Sigmoid colon (tissue), 7 donors: ENCODE measurements around the gene LRCH1. TPM values are rescaled to one million over a fixed set of nuclear protein-coding genes. Genes with fewer than 3 reads are reported as not detected.

Source experiments
- DNase-seq: peaks from one replicate; pipeline ENCODE4 v3.0.0-alpha.2; 2019
- H3K27ac ChIP-seq, 4 donors: fragments of 200-600 bp; sonication (generic); one replicate each; pipeline ENCODE4 v1.5.1; 2016 to 2019; ENCODE audit warnings: mild to moderate bottlenecking in 1 of 4
- H3K27me3 ChIP-seq, 3 donors: fragments of 200-600 bp; sonication (generic); one replicate each; pipeline ENCODE4 v1.5.1; 2019; ENCODE audit warnings: mild to moderate bottlenecking in 1 of 3
- H3K36me3 ChIP-seq, 4 donors: fragments of 200-600 bp; sonication (generic); one replicate each; pipeline ENCODE4 v1.5.1; 2016 to 2019
- H3K4me1 ChIP-seq, 4 donors: fragments of 200-600 bp; sonication (generic); one replicate each; pipeline ENCODE4 v1.5.1; 2017 to 2019
- H3K4me3 ChIP-seq, 4 donors: fragments of 200-600 bp; sonication (generic); one replicate each; pipeline ENCODE4 v1.5.1; 2017 to 2019; ENCODE audit warnings: mild to moderate bottlenecking in 2 of 4, moderate library complexity in 1 of 4
- H3K9me3 ChIP-seq, 4 donors: fragments of 200-600 bp in 3 of 4; sonication (generic) in 3 of 4; one replicate each; pipeline versions ENCODE4 v1.5.1 to v1.6.1; 2013 to 2019
- EP300 ChIP-seq, 4 donors: sonication (generic); formaldehyde crosslinking; IDR thresholded peaks; one replicate each; pipeline ENCODE4 v1.6.1; 2017; ENCODE audit warnings: antibody characterized with exemption in 4 of 4
- POLR2A ChIP-seq, 2 donors: fragments of 450-650 bp; IDR thresholded peaks; one replicate each; pipeline ENCODE4 v1.6.1; 2016; ENCODE audit warnings: antibody characterized with exemption in 2 of 2, mild to moderate bottlenecking in 2 of 2, moderate library complexity in 2 of 2
- POLR2AphosphoS5 ChIP-seq, 4 donors: sonication (generic); formaldehyde crosslinking; IDR thresholded peaks; one replicate each; pipeline ENCODE4 v1.6.1; 2017; ENCODE audit warnings: antibody characterized with exemption in 4 of 4
- WGBS, 2 donors: extraction: QIAGEN DNeasy Blood & Tissue Kit; methylation state at CpG; one replicate each; pipeline ENCODE4 v1.1.7; 2013; 5-methylcytosine and 5-hydroxymethylcytosine counted together
- intact Hi-C: fragments of 100-400 bp; cut with DNase I; formaldehyde crosslinking; loops from one replicate; pipeline ENCODE4 v1.15.1; 2023
- polyA plus RNA-seq, 3 donors: library from polyadenylated mRNA; stranded (reverse); fragments of 200-250 nt; gene quantifications; one replicate each; pipeline ENCODE4 v1.2.3, GENCODE V29; 2013
- total RNA-seq, 4 donors: library from RNA; depleted of rRNA; stranded (reverse); fragments of >200 nt; gene quantifications; one replicate each; pipeline ENCODE4 v1.1.0, GENCODE V29; 2016
- TF ChIP-seq, protein P1 (sequence below), 4 experiments: fragments of 450-650 bp in 3 of 4; fragments of 200-600 bp in 1 of 4; IDR thresholded peaks; one replicate each; pipeline ENCODE4 v1.5.1; 2016 to 2019; ENCODE audit warnings: antibody characterized with exemption in 4 of 4, mild to moderate bottlenecking in 3 of 4, moderate library complexity in 2 of 4
- donor health status: healthy with polysubstance abuse.
- donor health status: Bipolar disorder and iron deficiency.
- donor health status: healthy.

LRCH1 gene
- total and polyA plus RNA-seq, 7 donors, result 4.2 to 54.0 (median 32.4) TPM

DNA sequence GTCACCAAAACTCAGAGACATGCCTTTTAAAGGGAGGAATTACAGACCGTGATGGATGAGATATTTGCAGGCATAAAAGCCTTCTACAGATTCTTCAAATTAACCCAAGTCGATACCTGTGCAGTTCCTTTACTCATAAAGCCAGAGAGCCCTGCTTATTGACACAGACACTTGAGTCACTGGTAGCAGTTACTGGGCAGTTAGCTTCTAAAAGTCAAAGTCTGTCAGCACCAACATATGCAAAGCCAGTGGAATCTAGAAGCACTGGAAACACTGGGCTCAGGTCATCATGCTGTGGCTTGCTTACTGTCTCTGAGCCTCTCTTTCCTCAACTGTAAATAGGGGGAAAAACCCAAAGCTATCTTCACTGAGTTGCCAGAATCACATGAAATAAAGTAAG lies 25.7 kb upstream of the LRCH1 start:
- intact Hi-C loops, result no loop called here
- no peak for DNase-seq

DNA sequence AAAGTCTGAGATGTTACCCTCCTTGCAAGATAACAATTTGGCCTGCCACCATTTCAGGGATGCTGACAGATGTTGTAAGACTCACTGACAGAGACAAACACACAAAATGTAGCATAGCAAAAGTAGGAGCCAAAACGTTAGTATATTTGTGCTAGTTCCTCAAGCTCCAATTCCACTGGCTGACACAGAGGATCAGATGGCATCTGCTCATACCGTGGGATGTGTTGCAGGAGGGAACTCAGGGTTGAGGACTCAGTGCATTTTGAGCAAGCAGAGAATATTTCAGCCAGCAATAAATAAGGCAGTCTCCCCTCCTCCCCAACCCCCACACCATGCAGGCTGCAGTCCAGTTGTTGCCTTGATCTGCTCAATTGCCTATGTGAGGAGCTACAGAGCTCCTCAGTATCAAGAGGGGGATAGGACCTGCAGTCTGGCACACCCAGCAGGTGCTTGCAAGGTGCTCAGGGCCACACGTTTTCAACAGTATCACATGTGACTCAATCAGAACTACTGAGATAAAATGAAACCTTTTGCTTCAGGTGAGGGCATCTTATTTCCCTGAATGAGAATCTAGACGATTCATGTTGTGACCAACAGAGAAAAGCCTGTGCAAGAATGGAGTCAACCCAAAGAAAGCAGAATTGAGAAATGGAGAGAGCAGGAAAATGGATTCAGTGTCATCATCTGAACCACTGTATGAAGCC lies 23.6 kb upstream of the LRCH1 start:
- H3K4me3 ChIP-seq, result no peak overlapping the region
- TF ChIP-seq POLR2AphosphoS5 (IDR thresholded peaks at IDR 0.05), result no peak
- TF ChIP-seq, protein P1, sequence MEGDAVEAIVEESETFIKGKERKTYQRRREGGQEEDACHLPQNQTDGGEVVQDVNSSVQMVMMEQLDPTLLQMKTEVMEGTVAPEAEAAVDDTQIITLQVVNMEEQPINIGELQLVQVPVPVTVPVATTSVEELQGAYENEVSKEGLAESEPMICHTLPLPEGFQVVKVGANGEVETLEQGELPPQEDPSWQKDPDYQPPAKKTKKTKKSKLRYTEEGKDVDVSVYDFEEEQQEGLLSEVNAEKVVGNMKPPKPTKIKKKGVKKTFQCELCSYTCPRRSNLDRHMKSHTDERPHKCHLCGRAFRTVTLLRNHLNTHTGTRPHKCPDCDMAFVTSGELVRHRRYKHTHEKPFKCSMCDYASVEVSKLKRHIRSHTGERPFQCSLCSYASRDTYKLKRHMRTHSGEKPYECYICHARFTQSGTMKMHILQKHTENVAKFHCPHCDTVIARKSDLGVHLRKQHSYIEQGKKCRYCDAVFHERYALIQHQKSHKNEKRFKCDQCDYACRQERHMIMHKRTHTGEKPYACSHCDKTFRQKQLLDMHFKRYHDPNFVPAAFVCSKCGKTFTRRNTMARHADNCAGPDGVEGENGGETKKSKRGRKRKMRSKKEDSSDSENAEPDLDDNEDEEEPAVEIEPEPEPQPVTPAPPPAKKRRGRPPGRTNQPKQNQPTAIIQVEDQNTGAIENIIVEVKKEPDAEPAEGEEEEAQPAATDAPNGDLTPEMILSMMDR (IDR thresholded peaks at IDR 0.05), result no peak
- TF ChIP-seq EP300 (IDR thresholded peaks at IDR 0.05), result no peak
- no peak for TF ChIP-seq POLR2A (IDR thresholded peaks at IDR 0.05)
- H3K27me3 ChIP-seq, result no peaks in the 10 kb centered on the region
- 64 to 72% methylated on average over 4 of the region's 4 CpGs for WGBS, 2 donors
- intact Hi-C loops, result no loop called here
- DNase-seq, result no peak
- no peaks in the 10 kb centered on the region for H3K36me3 ChIP-seq
- H3K27ac ChIP-seq, result no peak overlapping the region
- peaks cover 0 to 19% (median 18%) of the 10 kb centered on the region in 4 donors for H3K4me1 ChIP-seq
- no peaks in the 10 kb centered on the region for H3K9me3 ChIP-seq

More for the DNA sequence above, 25.7 kb upstream of the LRCH1 start:
- H3K4me3 ChIP-seq, result no peak overlapping the region
- H3K27me3 ChIP-seq, result no peaks in the 10 kb centered on the region
- no peak for TF ChIP-seq EP300 (IDR thresholded peaks at IDR 0.05)
- TF ChIP-seq POLR2A (IDR thresholded peaks at IDR 0.05), result no peak
- TF ChIP-seq, protein P1 (IDR thresholded peaks at IDR 0.05), result no peak
- TF ChIP-seq POLR2AphosphoS5 (IDR thresholded peaks at IDR 0.05), result no peak
- no peaks in the 10 kb centered on the region for H3K9me3 ChIP-seq
- H3K4me1 ChIP-seq, result peaks cover 0 to 19% (median 18%) of the 10 kb centered on the region in 4 donors
- H3K36me3 ChIP-seq, result no peaks in the 10 kb centered on the region
- H3K27ac ChIP-seq, result no peak overlapping the region
- 57 to 70% methylated on average over 2 of the region's 2 CpGs for WGBS, 2 donors

DNA sequence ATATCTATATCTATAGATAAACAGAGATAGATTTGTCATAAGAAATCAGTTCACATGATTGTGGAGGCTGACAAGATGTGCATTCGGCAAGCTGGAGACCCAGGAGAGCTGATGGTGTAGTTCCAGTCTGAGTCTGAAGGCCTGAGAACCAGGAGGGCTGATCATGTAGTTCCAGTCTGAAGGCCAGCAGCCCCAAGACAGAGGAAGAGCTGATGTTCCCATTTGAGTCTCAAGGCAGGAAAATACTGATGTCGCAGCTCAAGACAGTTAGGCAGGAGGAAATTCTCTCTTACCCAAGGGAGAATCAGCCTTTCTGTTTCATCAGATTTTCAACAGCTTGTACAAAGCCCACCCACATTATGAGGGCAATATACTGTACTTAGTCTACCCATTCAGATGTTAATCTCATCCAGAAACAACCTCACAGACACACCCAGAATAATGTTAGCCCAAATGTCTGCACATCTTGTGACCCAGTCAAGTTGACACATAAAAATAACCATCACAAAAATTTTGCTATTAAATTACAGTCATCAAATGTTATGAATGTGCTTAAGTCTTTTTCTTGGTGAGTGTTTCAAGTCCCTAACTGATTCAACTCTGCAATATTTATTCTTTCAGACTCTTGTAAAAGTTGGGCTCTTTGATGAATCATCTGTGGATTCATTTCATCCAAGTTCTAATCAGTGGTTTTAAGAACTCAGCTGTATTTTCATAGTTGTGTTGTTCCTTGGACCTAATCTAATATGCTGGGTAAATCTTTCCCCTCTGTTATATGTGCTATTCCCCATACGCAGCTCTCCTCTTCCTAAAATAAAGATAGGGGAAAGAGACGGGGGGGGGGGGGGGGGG lies 22.7 kb upstream of the LRCH1 start:
- 72 to 74% methylated on average over 3 to 4 of the region's 4 CpGs for WGBS, 2 donors
- peak overlapping the region in 1 of 4 donors; percentile 4 for H3K27ac ChIP-seq
- intact Hi-C loops, result no loop called here

DNA sequence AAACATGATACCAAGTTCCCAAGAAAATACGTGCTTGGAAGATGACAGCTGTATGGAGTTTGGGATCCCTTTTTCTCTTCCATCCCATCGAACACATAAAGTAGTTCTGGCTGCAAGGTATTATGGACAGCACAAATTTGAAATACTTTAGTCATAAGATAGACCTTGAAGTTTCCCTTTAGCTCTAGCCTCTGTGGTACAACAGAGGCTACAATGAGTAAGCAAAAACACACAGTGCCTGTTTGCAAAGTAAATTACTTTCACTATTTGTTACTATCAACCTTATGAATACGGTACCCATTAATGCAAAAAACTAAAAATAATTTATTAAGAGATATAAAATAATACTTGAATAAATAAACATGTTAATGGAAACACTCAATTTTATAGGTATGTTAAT lies 21.0 kb upstream of the LRCH1 start:
- H3K9me3 ChIP-seq, result no peaks in the 10 kb centered on the region
- TF ChIP-seq POLR2A (IDR thresholded peaks at IDR 0.05), result no peak
- TF ChIP-seq, protein P1 (IDR thresholded peaks at IDR 0.05), result no peak
- no peak for TF ChIP-seq EP300 (IDR thresholded peaks at IDR 0.05)
- TF ChIP-seq POLR2AphosphoS5 (IDR thresholded peaks at IDR 0.05), result no peak
- H3K4me1 ChIP-seq, result peaks cover 0 to 19% (median 18%) of the 10 kb centered on the region in 4 donors
- no peak overlapping the region for H3K4me3 ChIP-seq
- H3K27ac ChIP-seq, result no peak overlapping the region
- WGBS, 2 donors, result 72 to 82% methylated on average over 3 of the region's 3 CpGs
- H3K36me3 ChIP-seq, result no peaks in the 10 kb centered on the region
- no peaks in the 10 kb centered on the region for H3K27me3 ChIP-seq
- intact Hi-C loops, result no loop called here
- DNase-seq, result no peak

More for the DNA sequence above, 22.7 kb upstream of the LRCH1 start:
- Histone ChIP-seq H3K4me1 (peaks cover 0 to 19% (median 18%) of the 10 kb centered on the region in 4 donors), H3K9me3 (no peaks in the 10 kb centered on the region), H3K4me3 (no peak overlapping the region), H3K27me3 (no peaks in the 10 kb centered on the region), H3K36me3 (no peaks in the 10 kb centered on the region)
- no peak for DNase-seq
- no peak for TF ChIP-seq EP300 (IDR thresholded peaks at IDR 0.05)

DNA sequence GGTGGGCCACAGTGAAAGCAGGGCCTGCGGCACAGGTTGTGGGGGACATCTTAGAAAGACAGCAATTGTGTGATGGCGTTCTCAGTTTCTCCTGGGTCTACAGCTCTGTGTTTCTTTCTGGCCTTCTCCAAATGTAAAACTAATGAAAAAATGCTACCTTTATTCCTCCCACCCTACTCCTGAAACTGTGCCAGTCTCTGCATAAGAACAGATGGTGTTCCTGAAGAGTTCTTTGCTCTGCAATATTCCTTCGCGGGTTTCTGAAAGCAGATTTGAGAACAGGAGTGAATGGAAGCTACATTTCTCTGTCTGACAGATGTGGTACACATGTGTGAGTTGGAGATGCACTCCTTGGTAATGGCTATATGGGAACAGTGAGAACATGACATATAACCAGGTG lies 18.0 kb upstream of the LRCH1 start:
- no peak for TF ChIP-seq POLR2AphosphoS5 (IDR thresholded peaks at IDR 0.05)
- TF ChIP-seq, protein P1 (IDR thresholded peaks at IDR 0.05), result no peak
- TF ChIP-seq POLR2A (IDR thresholded peaks at IDR 0.05), result no peak
- no peak for TF ChIP-seq EP300 (IDR thresholded peaks at IDR 0.05)
- Histone ChIP-seq H3K36me3 (no peaks in the 10 kb centered on the region), H3K4me1 (peaks cover 0 to 19% (median 17%) of the 10 kb centered on the region in 4 donors), H3K4me3 (no peak overlapping the region), H3K27me3 (no peaks in the 10 kb centered on the region), H3K9me3 (no peaks in the 10 kb centered on the region), H3K27ac (no peak overlapping the region)
- WGBS, 2 donors, result 97 to 98% methylated on average over 4 of the region's 4 CpGs
- intact Hi-C loops, result loop anchor here (5.0 kb wide), 1 partner anchor 33 kb away; no protein-coding TSS in a partner anchor
- DNase-seq, result no peak
